Colonic mucosa (tissue), 4 donors: Measurements from ENCODE around the gene DAGLA. TPM values are rescaled to one million over a fixed set of nuclear protein-coding genes. Genes with fewer than 3 reads are reported as not detected.
"Not testable (repeated sequence)": the region's sequence is repeated elsewhere in the genome, so short reads cannot be mapped to it uniquely, and the experiment has no call there.

Experiments used
- DNase-seq: peaks from one replicate; pipeline ENCODE4 v3.0.0-alpha.2; 2020
- H3K27ac ChIP-seq: fragments of 200-600 bp; one replicate; pipeline ENCODE4 v1.8.0; 2021
- H3K27me3 ChIP-seq: fragments of 200-600 bp; one replicate; pipeline ENCODE4 v1.8.0; 2021
- H3K36me3 ChIP-seq: fragments of 200-600 bp; one replicate; pipeline ENCODE4 v1.8.0; 2021
- H3K4me1 ChIP-seq: fragments of 200-600 bp; one replicate; pipeline ENCODE4 v1.8.0; 2021; ENCODE audit warnings: mild to moderate bottlenecking
- H3K4me3 ChIP-seq: fragments of 200-600 bp; one replicate; pipeline ENCODE4 v1.8.0; 2021
- H3K9ac ChIP-seq, 2 donors: one replicate each; pipeline ENCODE4 v1.7.0; 2013; ENCODE audit warnings: control low read depth in 2 of 2, low read depth in 2 of 2, low read length in 2 of 2
- H3K9me3 ChIP-seq: fragments of 200-600 bp; one replicate; pipeline ENCODE4 v1.8.0; 2021
- CTCF ChIP-seq: fragments of 200-600 bp; IDR thresholded peaks from one replicate; pipeline ENCODE4 v1.8.0; 2022; ENCODE audit warnings: antibody characterized with exemption, mild to moderate bottlenecking
- intact Hi-C: fragments of 100-400 bp; cut with DNase I; formaldehyde crosslinking; loops from one replicate; pipeline ENCODE4 v1.14.1; 2022
- total RNA-seq, 2 donors: library from RNA; stranded (reverse); fragmentation: NEBNext Ultra II Directional in 1 of 2; extraction: Animal tissue kit (Norgen Biotek cat#: 25700) in 1 of 2; gene quantifications; one replicate each; pipeline ENCODE4 v1.2.1, GENCODE V29; 2021
- donor health status: healthy.
- donor health status: DM: no; HTN: no; CAD: no.
- donor health status: DM: no; HTN: no; CAD: no.

Gene DAGLA
- total RNA-seq, 2 donors from 2014 or later: 7.5 to 12.2 TPM

GRCh38 chr11:61647529-61647928, 32.7 kb upstream of the DAGLA start:
- no peaks in the 10 kb centered on the region for H3K4me1 ChIP-seq
- no peak overlapping the region for H3K4me3 ChIP-seq
- DNase-seq: no peak
- H3K9ac ChIP-seq: no peak overlapping the region
- H3K27me3 ChIP-seq: no peaks in the 10 kb centered on the region
- no peaks in the 10 kb centered on the region for H3K36me3 ChIP-seq
- TF ChIP-seq CTCF: no peak
- no peaks in the 10 kb centered on the region for H3K9me3 ChIP-seq
- H3K27ac ChIP-seq: no peak overlapping the region
- intact Hi-C loops: no loop called here

GRCh38 chr11:61650781-61651571, 29.2 kb upstream of the DAGLA start:
- Histone ChIP-seq H3K4me3 (no peak overlapping the region), H3K9me3 (no peaks in the 10 kb centered on the region), H3K27ac (peak overlapping the region; percentile 77), H3K27me3 (no peaks in the 10 kb centered on the region), H3K36me3 (no peaks in the 10 kb centered on the region), H3K4me1 (no peaks in the 10 kb centered on the region), H3K9ac (no peak overlapping the region)
- intact Hi-C loops: no loop called here
- DNase-seq: peak; percentile 51
- TF ChIP-seq CTCF: no peak

GRCh38 chr11:61652135-61652534, 28.1 kb upstream of the DAGLA start:
- Histone ChIP-seq H3K27me3 (no peaks in the 10 kb centered on the region), H3K27ac (peak overlapping the region; percentile 77), H3K36me3 (no peaks in the 10 kb centered on the region), H3K9me3 (no peaks in the 10 kb centered on the region), H3K4me3 (no peak overlapping the region), H3K9ac (peak overlapping the region in 1 of 2 donors; percentile 58), H3K4me1 (no peaks in the 10 kb centered on the region)
- peak; percentile 64 for DNase-seq
- intact Hi-C loops: no loop called here
- no peak for TF ChIP-seq CTCF

- no peak for TF ChIP-seq CTCF
- intact Hi-C loops: no loop called here
- Histone ChIP-seq H3K9me3 (no peaks in the 10 kb centered on the region), H3K4me3 (no peak overlapping the region), H3K27ac (peak overlapping the region; percentile 70), H3K36me3 (no peaks in the 10 kb centered on the region), H3K27me3 (no peaks in the 10 kb centered on the region), H3K9ac (peak overlapping the region in 1 of 2 donors; percentile 58), H3K4me1 (no peaks in the 10 kb centered on the region)
- peak; percentile 75 for DNase-seq
Observed at GRCh38 chr11:61654397-61654829, 25.8 kb upstream of the DAGLA start.

- H3K36me3 ChIP-seq, H3K4me1 ChIP-seq, DNase-seq, intact Hi-C loops, H3K9me3 ChIP-seq, H3K4me3 ChIP-seq, H3K27me3 ChIP-seq, H3K27ac ChIP-seq: not testable (repeated sequence)
- H3K9ac ChIP-seq: peak overlapping the region in 1 of 2 donors; percentile 51
Observed at GRCh38 chr11:61655266-61656159, 24.7 kb upstream of the DAGLA start.
